ENCODE data around the gene LRP3.
"Not testable (repeated sequence)": the region's sequence is repeated elsewhere in the genome, so short reads cannot be mapped to it uniquely, and the experiment has no call there.

The LRP3 gene

GRCh38 chr19:33215438-33216197 lies 21.5 kb downstream of the LRP3 start:
- H3K4me3 ChIP-seq (ENCODE audit: low read depth, low read length), result no peak overlapping the region

GRCh38 chr19:33216198-33216830 lies 22.2 kb downstream of the LRP3 start:
- no peak overlapping the region for H3K4me3 ChIP-seq (ENCODE audit: low read depth, low read length)

- H3K4me3 ChIP-seq (ENCODE audit: low read depth, low read length), result no peak overlapping the region
Observed at GRCh38 chr19:33217881-33218280, 23.8 kb downstream of the LRP3 start.

GRCh38 chr19:33219261-33219815 lies 25.2 kb downstream of the LRP3 start:
- no peak overlapping the region for H3K4me3 ChIP-seq (ENCODE audit: low read depth, low read length)

- no peak overlapping the region for H3K4me3 ChIP-seq (ENCODE audit: low read depth, low read length)
Observed at GRCh38 chr19:33220115-33220514, 26.0 kb downstream of the LRP3 start.

- H3K4me3 ChIP-seq (ENCODE audit: low read depth, low read length), result no peak overlapping the region
Observed at GRCh38 chr19:33220735-33221134, 26.6 kb downstream of the LRP3 start.

GRCh38 chr19:33221638-33222037 lies 27.5 kb downstream of the LRP3 start:
- no peak overlapping the region for H3K4me3 ChIP-seq (ENCODE audit: low read depth, low read length)

- H3K4me3 ChIP-seq (ENCODE audit: low read depth, low read length), result not testable (repeated sequence)
Observed at GRCh38 chr19:33222255-33222654, 28.1 kb downstream of the LRP3 start.

- peak overlapping the region; percentile 27 for H3K4me3 ChIP-seq (ENCODE audit: low read depth, low read length)
Observed at GRCh38 chr19:33224694-33225457, 30.7 kb downstream of the LRP3 start.

- H3K4me3 ChIP-seq (ENCODE audit: low read depth, low read length), result peak within 1 kb of the TSS; percentile 27
Observed at GRCh38 chr19:33225458-33225926, 31.4 kb downstream of the LRP3 start, which contains the start of gene SLC7A10. Gene SLC7A10 (minus strand): TSS chr19:33225850. CDS start chr19:33225703, 147 bp downstream.

- peak overlapping the region; percentile 24 for H3K4me3 ChIP-seq (ENCODE audit: low read depth, low read length)
Observed at GRCh38 chr19:33226550-33227241, 32.6 kb downstream of the LRP3 start.

- H3K4me3 ChIP-seq (ENCODE audit: low read depth, low read length), result no peak overlapping the region
Observed at GRCh38 chr19:33227242-33227650, 33.1 kb downstream of the LRP3 start.

GRCh38 chr19:33227870-33228599 lies 33.9 kb downstream of the LRP3 start:
- H3K4me3 ChIP-seq (ENCODE audit: low read depth, low read length), result no peak overlapping the region

- H3K4me3 ChIP-seq (ENCODE audit: low read depth, low read length), result no peak overlapping the region
Observed at GRCh38 chr19:33229962-33230361, 35.8 kb downstream of the LRP3 start.

- no peak overlapping the region for H3K4me3 ChIP-seq (ENCODE audit: low read depth, low read length)
Observed at GRCh38 chr19:33231511-33231910, 37.4 kb downstream of the LRP3 start.

GRCh38 chr19:33232656-33233055 lies 38.5 kb downstream of the LRP3 start:
- no peak overlapping the region for H3K4me3 ChIP-seq (ENCODE audit: low read depth, low read length)

- no peak overlapping the region for H3K4me3 ChIP-seq (ENCODE audit: low read depth, low read length)
Observed at GRCh38 chr19:33233056-33233873, 39.1 kb downstream of the LRP3 start.

GRCh38 chr19:33234092-33234491 lies 40.0 kb downstream of the LRP3 start:
- no peak overlapping the region for H3K4me3 ChIP-seq (ENCODE audit: low read depth, low read length)

- no peak overlapping the region for H3K4me3 ChIP-seq (ENCODE audit: low read depth, low read length)
Observed at GRCh38 chr19:33234736-33235135, 40.6 kb downstream of the LRP3 start.
